ENCODE measurements around the gene OR1S2.

DNA sequence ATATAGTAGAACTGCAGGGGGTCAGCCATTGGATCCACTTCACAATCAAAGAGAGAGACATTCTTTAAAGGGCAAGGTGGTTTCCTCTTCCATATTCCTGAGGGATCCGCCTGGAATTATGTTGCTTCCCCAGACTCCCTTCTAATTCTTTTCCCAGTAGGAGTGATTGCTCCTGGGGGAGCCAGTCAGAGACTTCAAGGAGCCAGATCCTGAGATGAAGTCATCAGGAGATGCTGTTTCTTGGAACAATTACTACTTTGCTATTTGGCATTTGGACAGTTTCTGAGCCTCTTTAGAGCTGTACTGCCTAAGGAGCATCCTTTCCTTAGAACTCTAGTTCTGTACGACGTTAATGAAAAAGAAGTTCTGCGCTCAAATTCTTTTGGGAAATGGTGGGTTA, 17.0 kb downstream of the OR1S2 start:
- TF ChIP-seq, protein P1, sequence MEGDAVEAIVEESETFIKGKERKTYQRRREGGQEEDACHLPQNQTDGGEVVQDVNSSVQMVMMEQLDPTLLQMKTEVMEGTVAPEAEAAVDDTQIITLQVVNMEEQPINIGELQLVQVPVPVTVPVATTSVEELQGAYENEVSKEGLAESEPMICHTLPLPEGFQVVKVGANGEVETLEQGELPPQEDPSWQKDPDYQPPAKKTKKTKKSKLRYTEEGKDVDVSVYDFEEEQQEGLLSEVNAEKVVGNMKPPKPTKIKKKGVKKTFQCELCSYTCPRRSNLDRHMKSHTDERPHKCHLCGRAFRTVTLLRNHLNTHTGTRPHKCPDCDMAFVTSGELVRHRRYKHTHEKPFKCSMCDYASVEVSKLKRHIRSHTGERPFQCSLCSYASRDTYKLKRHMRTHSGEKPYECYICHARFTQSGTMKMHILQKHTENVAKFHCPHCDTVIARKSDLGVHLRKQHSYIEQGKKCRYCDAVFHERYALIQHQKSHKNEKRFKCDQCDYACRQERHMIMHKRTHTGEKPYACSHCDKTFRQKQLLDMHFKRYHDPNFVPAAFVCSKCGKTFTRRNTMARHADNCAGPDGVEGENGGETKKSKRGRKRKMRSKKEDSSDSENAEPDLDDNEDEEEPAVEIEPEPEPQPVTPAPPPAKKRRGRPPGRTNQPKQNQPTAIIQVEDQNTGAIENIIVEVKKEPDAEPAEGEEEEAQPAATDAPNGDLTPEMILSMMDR (IDR thresholded peaks at IDR 0.05 in 2 of 3, conservative IDR thresholded peaks at IDR 0.05 in 1 of 3; ENCODE audit: insufficient read depth in 2 of 3, low read depth in 1 of 3, low read length in 3 of 3): no peak
- no peak for TF ChIP-seq PML (IDR thresholded peaks at IDR 0.05; ENCODE audit: low read length)
